AG08396 (cell line): Measurements from ENCODE around the gene TARP.
"Not testable (repeated sequence)": the region's sequence is repeated elsewhere in the genome, so short reads cannot be mapped to it uniquely, and the experiment has no call there.

Experiments
- DNase-seq: peaks from one replicate; pipeline ENCODE4 v3.0.0; 2012; ENCODE audit warnings: low spot score, mixed read lengths

TARP gene

DNA sequence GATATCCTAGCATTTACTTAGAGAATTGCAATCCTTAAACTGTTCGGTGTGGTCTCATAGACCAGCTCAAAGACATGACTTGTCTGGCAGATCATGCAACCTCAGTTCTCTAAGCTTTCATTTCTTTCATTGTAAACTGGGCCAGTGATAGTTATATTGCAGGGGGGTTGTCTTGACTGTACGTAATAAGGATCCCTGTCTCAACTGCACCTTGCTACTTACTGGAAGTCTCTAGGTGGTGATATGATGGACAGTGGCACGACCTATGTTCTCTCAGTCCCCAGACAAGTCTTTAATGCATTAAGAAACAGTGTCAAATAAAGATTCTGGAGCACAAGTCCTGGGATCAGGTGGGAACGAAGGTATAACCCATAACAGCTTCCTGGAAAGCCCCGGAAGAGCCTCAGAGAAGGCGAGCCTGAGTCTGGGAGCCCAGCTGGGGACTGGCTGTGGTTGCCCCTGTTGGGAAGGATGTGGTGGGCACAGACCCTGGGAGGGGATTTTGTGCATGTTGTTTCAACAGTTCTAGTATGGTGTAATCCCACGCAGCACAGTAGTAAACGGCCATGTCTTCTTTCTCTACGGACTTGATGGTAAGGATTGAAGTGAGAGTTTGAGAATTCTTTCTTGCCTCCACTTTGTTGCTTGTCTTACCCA is 26.0 kb upstream of the TARP start:
- DNase-seq: no peak

DNA sequence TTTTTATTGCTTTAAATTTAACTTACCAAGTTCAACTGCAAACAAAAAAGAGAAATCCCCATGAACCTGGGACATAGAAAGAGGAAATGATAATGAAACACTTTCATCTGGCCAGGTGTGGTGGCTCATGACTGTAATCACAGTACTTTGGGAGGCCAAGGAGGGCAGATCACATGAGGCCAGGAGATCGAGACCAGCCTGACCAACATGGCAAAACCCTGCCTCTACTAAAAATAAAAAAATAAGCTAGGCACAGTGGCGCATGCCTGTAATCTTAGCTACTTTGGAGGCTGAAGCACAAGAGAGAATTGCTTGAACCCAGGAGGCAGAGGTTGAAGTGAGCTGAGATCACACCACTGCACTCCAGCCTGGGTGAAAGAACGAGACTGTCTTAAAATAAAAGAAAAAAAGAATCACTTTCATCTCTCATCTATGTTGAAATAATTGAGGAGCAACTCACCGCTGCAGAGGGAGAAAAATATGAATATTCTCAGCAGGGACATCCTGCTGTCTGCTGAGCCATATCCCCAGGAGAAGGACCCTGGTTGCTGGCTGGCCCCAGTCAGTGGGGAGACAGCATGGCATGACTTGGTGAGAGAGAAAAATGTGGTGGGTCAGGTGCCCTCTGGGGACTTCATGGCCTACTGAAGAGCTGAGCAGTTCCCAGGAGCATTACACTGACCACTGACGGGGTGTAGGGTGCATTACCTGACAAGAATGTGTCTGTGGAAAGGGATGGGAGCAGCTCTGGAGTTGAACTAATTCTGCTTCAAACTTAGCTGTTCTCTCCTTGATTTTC is 22.8 kb upstream of the TARP start:
- no peak for DNase-seq

DNA sequence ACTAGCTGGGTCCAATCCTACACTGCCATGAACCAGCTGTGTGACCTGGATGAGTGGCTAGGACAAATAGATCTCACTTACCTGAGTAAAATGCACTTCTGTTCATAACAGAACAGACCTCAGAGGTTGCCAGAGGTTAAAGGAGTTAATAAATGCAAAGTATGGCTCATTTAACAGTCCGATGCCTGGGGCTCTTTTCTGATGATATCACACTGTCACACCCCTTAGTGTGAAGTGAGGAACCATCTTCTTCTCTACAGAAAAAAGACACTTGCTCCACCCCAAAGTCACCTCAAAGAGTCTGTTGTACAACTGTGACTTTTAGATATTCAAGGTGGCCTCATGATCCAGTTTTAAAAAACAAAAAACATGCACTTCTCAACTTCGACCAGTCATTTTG is 21.5 kb upstream of the TARP start:
- DNase-seq: no peak

DNA sequence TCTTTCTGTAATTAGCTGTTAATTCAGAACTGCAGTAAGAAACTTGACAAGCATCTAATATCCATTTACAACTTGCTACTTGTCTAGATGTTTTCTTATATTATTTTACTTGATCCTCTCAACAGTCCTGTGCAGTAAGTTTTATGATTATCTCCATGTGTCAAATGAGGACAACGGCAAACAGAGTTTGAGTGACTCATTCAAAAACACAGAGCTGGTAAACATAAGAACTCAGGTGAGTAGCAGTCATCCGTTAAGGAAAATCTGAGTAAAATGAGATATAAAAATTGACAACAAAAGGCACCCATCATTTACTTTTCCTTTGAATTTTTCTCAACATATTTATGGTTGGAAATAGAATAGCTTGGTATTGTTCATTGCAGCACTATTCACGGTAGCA is 19.0 kb upstream of the TARP start:
- DNase-seq: no peak

DNA sequence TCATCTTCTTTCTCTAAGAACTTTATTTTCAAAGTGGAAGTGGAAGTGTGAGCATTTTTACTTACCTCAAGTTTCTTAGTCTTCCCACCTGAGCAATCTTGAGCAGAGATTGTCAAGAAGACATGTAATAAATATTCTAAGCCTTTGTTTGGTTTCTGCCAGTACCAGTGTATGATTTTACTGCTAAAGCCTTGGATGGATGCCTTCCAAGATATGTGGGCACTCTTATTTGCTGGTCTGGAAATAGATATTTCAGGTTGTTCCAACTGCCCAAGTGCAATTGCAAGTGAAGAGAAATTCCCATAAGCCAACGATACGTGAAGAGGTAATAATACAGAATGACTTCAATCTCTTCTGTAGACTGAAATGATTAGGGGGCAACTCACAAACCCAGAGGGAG is 18.2 kb upstream of the TARP start:
- no peak for DNase-seq

DNA sequence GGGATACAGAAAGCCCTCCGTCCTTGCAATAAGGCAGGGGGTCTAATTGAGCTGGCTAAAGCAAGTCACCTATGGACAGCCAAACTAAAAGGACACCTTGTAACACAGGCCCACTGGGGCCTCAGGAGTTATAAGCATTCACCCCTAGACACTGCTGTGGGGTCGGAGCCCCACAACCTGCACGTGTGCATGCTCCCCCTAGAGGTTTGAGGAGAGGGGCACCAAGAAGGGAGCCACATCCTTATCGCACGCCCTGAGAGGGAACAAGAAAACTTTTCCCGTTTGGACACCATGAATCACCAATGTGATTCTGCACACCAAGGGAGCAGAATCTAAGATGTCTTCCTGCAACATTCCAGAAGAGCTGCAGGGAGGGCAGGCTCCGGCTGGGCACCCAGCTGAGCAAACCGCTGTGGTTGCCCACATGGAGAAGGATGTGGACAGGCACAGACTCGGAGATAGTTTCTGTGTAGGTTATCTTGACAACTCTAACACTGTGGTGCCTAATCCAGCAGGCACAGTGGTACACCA is 17.7 kb upstream of the TARP start:
- no peak for DNase-seq

DNA sequence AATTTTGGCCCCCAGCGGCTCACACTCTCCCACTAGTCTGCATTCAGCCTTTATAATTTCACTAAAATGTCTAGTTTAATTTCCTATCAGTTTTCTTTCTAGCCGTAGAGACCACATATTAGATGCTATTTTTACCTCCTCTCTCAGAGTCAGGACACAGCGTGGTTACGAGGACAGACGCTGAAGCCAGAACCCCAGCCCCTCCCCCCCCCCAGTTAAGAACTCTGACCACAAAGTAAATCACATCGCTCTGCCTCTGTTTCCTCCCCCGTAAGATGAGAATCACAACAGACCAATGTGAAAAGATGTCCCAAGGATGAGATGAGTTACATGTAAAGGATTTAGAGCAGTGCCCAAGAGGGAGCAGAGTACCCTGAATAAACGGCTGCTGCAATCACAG is 11.1 kb upstream of the TARP start:
- DNase-seq: no peak

DNA sequence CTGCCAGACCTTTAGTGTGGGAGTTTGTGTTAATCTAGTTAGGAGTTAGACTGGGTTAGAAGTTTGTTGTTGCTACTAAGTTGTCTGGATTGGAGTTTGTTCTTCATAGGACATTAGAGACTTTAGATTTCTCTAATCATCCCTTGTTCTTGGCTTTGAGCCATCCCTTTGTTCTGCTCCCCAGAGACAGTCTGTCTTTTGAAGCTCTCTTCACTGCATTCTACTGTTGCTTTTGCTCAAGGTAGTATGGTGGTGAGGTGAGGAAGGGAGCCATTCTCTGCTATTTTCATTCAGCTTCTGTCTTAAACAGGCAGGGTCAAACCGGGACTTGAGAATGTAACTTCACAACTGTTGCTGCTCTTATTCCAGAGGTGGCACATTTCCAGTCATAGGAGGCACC is 10.4 kb upstream of the TARP start:
- no peak for DNase-seq

DNA sequence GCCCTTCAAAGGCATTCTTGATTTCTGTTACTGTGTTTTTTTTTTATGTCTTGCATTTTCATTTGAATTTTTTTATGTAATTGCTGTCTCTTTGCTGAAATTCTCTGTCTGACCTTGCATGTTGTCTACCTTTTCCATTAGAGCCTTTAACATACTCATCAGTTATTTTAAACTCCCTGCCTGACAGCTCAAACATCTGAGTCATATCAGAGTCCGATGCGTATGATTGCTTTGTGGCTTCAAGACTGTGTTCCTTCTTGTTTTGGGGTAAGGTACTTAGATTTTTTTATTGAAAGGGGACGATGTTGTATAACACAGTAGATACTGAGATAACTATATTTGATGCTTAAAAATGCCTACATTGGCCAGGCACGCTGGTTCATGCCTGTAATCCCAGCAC is 9.7 kb upstream of the TARP start:
- no peak for DNase-seq

DNA sequence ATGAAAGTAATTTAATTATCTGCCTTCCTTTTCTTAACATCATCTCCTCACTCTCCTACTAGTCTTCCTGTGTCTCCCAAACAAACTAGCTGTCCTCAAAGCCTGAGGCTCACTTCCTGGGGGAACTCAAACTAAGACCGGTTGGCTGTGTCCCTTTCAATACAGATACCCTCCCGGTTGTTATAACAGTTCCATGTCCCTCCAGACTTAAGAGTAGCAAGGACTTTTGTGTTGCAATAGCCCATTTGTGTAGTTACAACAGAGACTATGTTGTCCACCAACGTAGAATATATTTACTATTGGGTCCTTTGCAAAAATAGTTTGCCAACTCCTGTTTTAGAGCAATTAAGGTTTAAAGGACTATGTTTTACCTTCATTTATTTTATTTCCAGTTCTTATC is 8.6 kb upstream of the TARP start:
- DNase-seq: no peak

DNA sequence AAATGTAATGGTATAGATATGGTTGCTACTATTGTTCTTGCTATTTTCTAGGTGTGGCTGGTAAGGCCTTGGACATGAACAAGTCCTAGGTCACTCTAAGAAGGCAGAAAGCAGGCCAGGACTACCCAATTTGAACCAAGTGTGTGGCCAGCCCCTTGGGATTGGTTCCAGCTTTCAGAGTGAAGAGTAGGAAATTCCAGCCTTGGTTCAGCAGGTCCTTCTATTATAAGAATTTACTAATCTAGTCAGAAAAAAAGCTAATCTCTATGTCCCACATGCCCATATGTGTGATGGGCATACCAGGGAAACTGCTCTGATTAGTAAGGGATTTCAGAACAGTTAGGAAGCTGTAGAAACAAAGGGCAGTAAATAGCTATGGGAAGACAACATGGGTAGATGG is 7.8 kb upstream of the TARP start:
- no peak for DNase-seq

DNA sequence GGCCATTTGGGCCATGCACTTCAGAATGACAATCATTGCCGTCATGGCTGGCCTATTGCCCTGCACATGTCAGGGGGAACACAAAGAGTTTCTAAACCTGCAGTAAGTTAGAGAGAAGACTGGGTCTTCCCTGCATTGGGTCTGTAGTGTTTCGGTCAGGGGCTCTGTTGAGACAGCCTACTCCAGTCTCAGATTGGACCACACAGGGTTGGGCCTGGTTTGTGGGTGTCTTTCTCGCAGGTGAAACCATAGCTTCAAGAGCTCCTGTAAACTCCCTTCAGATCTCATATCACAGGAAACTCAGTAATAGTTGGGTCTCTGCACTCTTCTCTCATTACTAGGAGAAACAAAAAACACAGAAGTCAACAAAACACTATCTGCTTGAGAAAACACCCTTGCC is 7.3 kb upstream of the TARP start:
- no peak for DNase-seq

DNA sequence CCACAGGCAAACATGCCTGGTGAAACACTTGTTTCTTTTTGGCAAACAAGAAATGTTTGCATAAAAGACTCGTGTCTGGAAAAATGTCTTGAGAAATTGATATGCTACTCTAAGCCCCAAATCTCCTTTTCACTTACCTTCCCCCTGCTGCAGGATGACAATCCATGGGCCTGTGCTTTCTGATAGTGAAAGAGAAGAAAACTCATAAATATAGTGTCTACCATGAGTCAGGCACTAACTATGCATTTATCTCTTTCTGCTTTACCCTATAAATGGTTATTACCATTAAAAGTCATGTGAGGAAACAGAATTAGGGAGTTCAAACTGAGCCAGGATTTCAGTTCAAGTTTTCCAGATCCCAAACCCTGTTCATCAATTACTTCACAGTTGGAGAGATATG is 6.6 kb upstream of the TARP start:
- no peak for DNase-seq

DNA sequence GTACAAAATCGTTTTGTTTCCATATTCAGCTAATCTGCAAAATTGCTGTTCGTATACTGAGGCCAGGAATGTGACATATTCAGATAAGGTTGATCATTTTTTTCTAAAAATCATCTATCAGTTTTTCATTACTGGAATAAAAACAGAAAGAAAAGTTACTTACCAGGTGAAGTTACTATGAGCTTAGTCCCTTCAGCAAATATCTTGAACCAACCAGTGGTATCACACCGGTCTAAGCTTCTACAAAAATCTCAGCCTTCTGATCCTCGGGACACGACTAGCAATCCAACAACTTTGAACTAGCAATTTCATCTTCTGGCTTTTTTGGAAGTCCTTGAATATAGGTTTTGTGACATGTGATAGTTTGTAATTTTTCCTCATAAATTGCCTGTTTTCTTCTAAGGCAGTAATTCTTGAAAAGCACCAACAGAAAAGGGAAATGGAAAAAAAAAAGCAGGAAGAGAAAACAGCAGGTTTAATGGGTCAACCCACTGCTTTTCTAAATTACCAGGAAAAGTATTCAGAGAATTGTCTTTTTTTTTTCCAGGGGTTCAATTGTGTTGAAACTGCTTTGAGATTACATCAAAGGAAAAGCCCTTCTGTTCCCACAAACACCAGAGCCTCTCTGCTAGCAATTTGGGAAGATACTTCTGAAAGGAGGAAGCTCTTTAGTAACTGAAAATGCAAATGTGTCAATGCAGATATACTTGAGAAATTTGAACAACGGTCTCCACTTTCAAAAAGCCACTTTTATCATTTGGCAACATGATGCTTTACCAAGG is 2.9 kb upstream of the TARP start:
- no peak for DNase-seq

DNA sequence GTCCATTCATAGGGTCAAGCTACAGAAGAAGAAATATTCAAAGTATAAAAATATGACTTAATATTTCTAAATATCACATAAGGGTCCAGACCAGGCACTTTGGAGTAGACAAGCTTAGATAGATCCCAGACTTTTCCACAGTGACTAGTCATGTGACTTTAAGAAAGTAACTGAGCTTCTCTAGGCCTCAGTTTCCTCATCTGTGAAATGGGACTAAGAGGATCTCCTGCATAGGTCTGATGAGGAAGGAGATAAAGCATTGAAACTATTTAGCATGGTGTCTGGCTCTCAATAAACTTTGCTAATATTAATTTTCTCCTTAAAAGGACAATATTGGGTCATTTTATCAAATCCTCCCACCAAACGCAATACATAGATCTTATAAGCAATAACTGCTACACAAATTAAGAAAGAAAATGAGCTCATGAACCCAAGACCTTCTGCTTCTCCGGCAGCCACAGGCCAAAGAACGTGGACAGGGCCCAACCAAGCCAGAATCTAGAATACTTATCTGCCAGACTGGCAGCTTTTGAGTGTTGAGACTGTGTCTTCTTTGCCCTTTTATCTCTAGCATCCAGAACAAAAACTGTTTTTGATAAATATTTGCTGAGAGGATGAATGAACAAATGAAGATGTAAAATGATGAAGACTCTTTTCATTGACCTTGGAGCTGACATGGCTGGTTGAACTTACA is 1.6 kb upstream of the TARP start:
- DNase-seq: no peak

DNA sequence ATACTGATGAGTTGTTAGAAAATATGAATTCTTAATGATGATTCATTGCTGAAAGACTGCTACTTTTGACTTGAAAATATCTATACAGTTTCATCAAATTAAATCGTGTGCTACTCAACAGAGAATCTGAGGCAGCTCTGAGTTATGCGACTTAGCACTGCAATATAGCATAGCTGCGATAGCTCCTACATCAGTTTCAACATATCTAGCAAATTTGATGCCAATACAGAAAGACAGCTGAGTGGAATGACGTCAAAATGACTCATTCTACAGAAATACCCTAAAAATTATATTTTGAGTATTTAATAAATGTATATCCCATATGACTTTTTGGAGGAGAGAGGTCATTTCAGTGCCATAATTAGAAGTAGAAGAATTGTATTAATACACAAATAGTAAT is 1.1 kb upstream of the TARP start:
- no peak for DNase-seq

DNA sequence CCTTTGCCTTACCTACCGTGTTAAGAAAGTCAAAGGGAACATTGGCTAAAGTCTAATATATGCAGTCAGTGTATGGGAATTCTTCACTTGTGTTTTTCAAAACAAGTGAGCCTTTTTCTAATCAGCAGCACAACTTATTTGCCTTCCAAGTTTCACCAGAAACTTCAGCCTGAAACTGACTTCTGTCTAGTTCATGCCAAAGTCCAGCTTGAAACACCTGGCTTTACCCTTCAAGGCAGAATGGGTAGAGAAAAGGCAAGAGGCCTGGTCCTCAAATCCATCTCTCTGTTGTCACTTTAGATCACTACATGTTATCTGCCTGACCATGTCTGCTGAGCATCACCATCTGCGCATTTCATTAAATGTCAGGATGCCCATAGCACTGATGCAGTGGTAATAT is 3.0 kb downstream of the TARP start:
- not testable (repeated sequence) for DNase-seq

DNA sequence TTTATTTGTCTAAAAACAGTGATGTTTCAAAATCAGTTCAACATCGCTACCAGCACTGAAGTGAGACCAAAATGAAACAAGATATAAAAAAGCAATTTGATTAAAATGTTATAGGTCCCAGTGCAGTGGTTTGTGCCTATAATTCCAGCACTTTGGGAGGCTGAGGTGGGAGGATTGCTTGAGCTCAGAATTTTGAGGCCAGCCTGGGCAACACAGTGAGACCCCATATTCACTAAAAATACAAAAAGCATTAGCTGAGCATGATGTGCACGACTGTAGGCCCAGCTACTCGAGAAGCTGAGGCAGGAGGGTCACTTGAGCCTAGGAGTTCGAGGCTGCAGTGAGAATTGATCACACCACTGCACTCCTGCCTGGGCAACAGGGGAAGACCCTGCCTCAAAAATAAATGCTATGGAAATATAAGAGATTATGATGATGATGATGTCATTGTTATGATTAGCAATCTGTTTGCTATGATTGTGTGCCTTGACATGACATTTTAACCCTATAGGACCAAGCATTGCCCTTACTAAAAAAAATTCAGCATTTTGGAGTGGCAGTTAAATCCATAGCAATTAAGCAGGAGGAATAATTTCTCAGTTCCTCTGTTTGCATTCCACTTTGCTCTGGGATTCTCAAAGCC is 3.6 kb downstream of the TARP start:
- not testable (repeated sequence) for DNase-seq

DNA sequence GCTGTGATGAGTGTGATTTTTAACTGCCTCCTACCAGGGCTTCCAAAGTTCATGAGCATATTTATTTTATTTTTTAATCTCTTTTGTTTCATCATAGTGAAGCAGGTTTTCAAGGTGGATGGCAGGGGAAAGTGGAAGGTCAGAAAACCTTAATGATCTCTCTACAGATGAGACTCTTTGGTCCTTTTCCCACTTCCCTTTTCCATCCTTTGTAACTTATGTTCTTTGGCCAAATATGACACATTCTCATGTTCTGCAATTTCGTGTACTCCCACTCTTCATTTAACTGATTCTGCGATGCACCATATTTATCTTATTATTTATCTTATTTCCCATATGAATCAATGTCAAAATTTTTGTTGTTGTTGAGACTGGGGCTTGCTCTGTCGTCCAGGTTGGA is 7.5 kb downstream of the TARP start:
- not testable (repeated sequence) for DNase-seq

DNA sequence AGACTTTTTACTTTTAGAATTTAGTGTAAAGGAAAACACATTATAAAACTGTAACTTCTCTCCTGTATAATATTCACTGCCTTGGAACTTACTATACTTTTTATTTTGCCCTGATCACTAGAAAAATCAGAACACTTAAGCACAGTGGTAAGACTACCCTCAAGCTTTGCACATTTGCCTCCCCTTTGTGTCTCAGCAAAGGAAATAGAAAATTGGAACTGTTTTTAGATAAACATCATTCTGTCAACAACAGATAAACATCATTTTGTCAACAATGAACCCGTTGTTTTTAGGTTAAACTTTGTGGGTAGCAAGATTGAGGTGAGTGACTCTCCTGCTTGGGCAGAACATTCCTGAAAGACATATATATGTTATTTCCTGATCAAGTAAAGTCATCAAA is 8.8 kb downstream of the TARP start:
- DNase-seq: not testable (repeated sequence)

DNA sequence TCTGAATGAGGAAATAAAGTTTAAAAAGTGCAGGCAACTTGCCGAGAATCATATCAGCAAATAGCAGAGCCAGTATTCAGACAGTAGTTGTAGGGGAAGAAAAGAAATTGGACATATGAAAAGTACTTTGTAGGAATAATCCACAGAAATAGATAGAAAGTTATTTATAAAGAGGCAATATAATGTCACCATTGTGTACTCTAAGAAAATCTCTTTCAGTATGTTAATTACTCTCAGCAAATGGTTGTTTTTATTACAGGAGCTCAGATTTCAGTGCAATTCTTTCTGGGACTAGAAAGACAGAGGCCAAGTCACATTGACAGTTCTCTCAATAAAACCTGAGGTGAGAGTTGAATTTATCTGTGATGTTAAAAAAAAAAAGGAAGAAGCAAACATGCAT is 10.2 kb downstream of the TARP start:
- DNase-seq: not testable (repeated sequence)

DNA sequence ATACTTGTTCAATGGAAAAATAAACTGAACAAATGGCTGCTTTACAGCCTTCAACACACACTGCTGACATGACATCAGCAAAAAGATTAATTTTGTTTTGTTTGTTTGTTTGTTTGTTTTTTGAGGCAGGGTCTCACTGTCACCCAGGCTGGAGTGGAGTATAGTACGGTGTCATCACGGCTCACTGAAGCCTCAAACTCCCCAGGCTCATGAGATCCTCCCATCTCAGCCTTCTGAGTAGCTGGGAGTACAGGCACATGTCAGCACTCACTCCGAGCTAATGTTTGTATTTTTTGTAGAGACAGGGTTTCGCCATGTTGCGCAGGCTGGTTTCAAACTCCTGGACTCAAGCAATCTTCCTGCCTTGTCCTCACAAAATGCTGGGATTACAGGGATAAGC is 10.9 kb downstream of the TARP start:
- DNase-seq: no peak
